ENCODE results near the gene APBB1IP.

GRCh38 chr10:26571655-26572054 lies 133.5 kb downstream of the APBB1IP start:
- TF ChIP-seq CTCF (IDR thresholded peaks at IDR 0.05) (no peak), POLR2A (IDR thresholded peaks at IDR 0.05) (no peak)
